ENCODE measurements around the gene ZNF507. TPM values are rescaled to one million over a fixed set of nuclear protein-coding genes. Genes with fewer than 3 reads are reported as not detected.
A peak's percentile ranks its signal among the peaks of the same experiment; 100 is the strongest.

Gene ZNF507
- total RNA-seq: 10 to 100 TPM; 13.2 to 30.5 (median 25.4) TPM
- polyA plus RNA-seq: 10 to 100 TPM in 1 of 2 donors, 1 to 10 TPM in 1; 6.4 to 13.6 TPM
- long read RNA-seq, donor 1, full-length matches to known transcripts: 7 of 20 reads
- long read RNA-seq, donor 1, partial matches to known transcripts: 10 of 20 reads
- long read RNA-seq, donor 1, other reads (novel, unspliced or antisense): 3 of 20 reads
- long read RNA-seq, donor 2, partial matches to known transcripts: 20 of 23 reads
- long read RNA-seq, donor 2, other reads (novel, unspliced or antisense): 0 of 23 reads
- long read RNA-seq, donor 3, full-length matches to known transcripts: 6 of 13 reads
- long read RNA-seq, donor 3, partial matches to known transcripts: 6 of 13 reads
- long read RNA-seq, donor 3, other reads (novel, unspliced or antisense): 1 of 13 reads

GRCh38 chr19:32345261-32346207 lies at the start of gene ZNF507:
Gene ZNF507, plus strand, starts transcription at chr19:32345610. Its CDS starts 7,221 bp downstream, at chr19:32352831.
- H3K27me3 ChIP-seq: no peaks in the 10 kb centered on the region
- H3K36me3 ChIP-seq: no peaks in the 10 kb centered on the region
- intact Hi-C loops (cut with DNase I): loop anchor here in 1 of 4 donors (5.0 kb wide), 1 partner anchor 62 kb away; the partner anchor contains the start of gene DPY19L3
- H3K4me1 ChIP-seq (ENCODE audit: insufficient read depth): peaks cover 3% of the 10 kb centered on the region
- H3K27ac ChIP-seq: peak within 1 kb of the TSS in 1 of 2 donors; percentile 52
- no peaks in the 10 kb centered on the region for H3K9me3 ChIP-seq
- DNase-seq: peak; percentile 78 to 91 (median 87)
- 1 to 3% (median 3%) methylated on average over 59 to 72 of the region's 72 CpGs for WGBS, 3 donors
- H3K4me3 ChIP-seq: peak within 1 kb of the TSS; percentile 92
- TF ChIP-seq POLR2A (IDR thresholded peaks at IDR 0.05): no peak
- TF ChIP-seq CTCF (IDR thresholded peaks at IDR 0.05): peak in 1 of 3 donors; percentile 9

- TF ChIP-seq POLR2A (IDR thresholded peaks at IDR 0.05) (no peak), EP300 (IDR thresholded peaks at IDR 0.05) (no peak), CTCF (IDR thresholded peaks at IDR 0.05) (no peak)
- H3K4me3 ChIP-seq: no peak overlapping the region
- no peaks in the 10 kb centered on the region for H3K4me1 ChIP-seq (ENCODE audit: insufficient read depth)
- 96 to 100% (median 96%) methylated on average over 1 of the region's 1 CpG for WGBS, 3 donors
- H3K27ac ChIP-seq: no peak overlapping the region
- DNase-seq: no peak
- intact Hi-C loops (cut with DNase I): no loop called here
- H3K9me3 ChIP-seq: no peaks in the 10 kb centered on the region
- H3K36me3 ChIP-seq: no peaks in the 10 kb centered on the region
- no peaks in the 10 kb centered on the region for H3K27me3 ChIP-seq
These were observed 48.7 kb upstream of the ZNF507 start for GRCh38 chr19:32296694-32297093.

- no peak for DNase-seq
- no peak overlapping the region for H3K27ac ChIP-seq
- no peaks in the 10 kb centered on the region for H3K36me3 ChIP-seq
- TF ChIP-seq POLR2A (IDR thresholded peaks at IDR 0.05): no peak
- TF ChIP-seq EP300 (IDR thresholded peaks at IDR 0.05): no peak
- no peak for TF ChIP-seq CTCF (IDR thresholded peaks at IDR 0.05)
- intact Hi-C loops (cut with DNase I): no loop called here
- no peaks in the 10 kb centered on the region for H3K27me3 ChIP-seq
- no peaks in the 10 kb centered on the region for H3K4me1 ChIP-seq (ENCODE audit: insufficient read depth)
- no peak overlapping the region for H3K4me3 ChIP-seq
- H3K9me3 ChIP-seq: no peaks in the 10 kb centered on the region
These were observed 42.6 kb upstream of the ZNF507 start for GRCh38 chr19:32302778-32303177.

- no peaks in the 10 kb centered on the region for H3K36me3 ChIP-seq
These were observed 42.2 kb upstream of the ZNF507 start for GRCh38 chr19:32303193-32303592.

More at GRCh38 chr19:32303193-32303592, 42.2 kb upstream of the ZNF507 start:
- TF ChIP-seq EP300 (IDR thresholded peaks at IDR 0.05): no peak
- TF ChIP-seq POLR2A (IDR thresholded peaks at IDR 0.05): no peak
- no peak for TF ChIP-seq CTCF (IDR thresholded peaks at IDR 0.05)
- Histone ChIP-seq H3K27ac (no peak overlapping the region), H3K9me3 (no peaks in the 10 kb centered on the region), H3K4me3 (no peak overlapping the region), H3K27me3 (no peaks in the 10 kb centered on the region), H3K4me1 (ENCODE audit: insufficient read depth) (no peaks in the 10 kb centered on the region)
- DNase-seq: no peak
- 93 to 96% (median 95%) methylated on average over 1 of the region's 1 CpG for WGBS, 3 donors
- intact Hi-C loops (cut with DNase I): no loop called here

Measured in ovary (tissue), 10 donors.